T47D (cell line): Measurements from ENCODE around the gene CTSV.
A peak's percentile ranks its signal among the peaks of the same experiment; 100 is the strongest.
"Not testable (repeated sequence)": the region's sequence is repeated elsewhere in the genome, so short reads cannot be mapped to it uniquely, and the experiment has no call there.

Experiments used
- DNase-seq, 2 experiments: peaks; one replicate each; pipeline versions ENCODE4 v3.0.0 to v3.0.0-alpha.2; 2011 to 2012; ENCODE audit warnings: low read depth in 1 of 2, low spot score in 1 of 2
- JUND ChIP-seq: IDR thresholded peaks from 2 replicates; pipeline ENCODE4 v1.6.1; 2012; ENCODE audit warnings: low read depth
- in situ Hi-C: cut with HindIII; loops from 2 replicates; pipeline ENCODE4 v1.10.0; 2016; ENCODE audit warnings: low sequenced_read_pairs, low pct_unique_long_range_greater_than_20kb

CTSV gene

DNA sequence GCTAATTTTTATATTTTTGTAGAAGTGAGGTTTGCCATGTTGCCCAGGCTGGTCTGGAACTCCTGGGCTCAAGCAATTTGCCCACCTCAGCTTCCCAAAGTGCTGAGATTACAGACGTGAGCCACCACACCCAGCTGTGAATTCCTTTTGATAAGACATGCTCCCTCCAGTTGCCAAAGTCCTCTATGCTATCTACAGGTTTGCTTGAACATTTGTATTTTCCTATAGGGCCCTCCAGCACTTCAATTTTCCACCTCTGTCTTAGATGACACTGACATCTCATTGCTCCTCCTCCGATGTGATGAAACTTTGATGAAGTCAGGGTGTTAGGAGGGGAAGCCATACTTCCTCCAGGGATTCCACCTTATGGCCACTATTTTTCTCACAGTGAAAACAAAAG lies 25.2 kb upstream of the CTSV start:
- DNase-seq: no peak
- no peak for TF ChIP-seq JUND
- in situ Hi-C loops: no loop called here

DNA sequence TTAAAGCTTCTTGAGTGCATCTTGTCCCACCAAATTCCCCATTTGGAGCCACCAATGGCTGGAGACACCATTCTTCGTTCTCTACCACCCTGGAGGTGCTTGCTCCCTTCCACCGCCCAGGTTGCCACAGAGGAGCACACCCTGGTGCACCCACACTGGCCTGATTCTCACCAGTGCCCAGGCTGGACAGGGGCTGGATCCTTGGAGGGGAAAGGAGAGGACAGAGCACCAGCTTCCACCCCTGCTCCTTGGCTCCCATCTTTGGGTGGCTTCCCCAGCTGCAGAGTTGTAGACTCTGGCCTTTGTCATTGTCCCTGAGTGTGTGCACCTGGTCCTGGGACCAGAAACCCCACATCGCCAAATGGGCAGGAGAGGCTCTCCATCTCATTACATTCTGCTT lies 21.9 kb upstream of the CTSV start:
- no peak for TF ChIP-seq JUND
- no peak for DNase-seq
- in situ Hi-C loops: no loop called here

DNA sequence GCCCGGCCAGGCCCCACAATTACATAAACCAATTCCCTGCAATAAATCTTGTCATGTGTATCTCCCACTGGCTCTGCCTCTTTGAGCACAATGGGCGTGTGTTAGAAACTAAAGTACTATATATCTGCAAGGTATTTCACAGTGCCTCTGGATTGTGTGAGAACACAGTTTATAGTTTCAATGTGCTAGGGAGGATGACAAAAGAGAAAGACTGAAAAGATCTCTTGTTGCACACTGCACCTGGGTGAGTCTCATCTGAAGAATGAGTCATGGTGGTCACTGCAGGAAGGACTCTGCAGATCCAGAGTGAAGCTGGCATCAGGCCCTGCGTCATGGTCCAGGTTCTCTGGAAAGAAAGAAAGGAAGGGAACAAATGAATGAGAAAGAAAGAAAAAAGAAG lies 20.7 kb upstream of the CTSV start:
- no peak for DNase-seq
- no peak for TF ChIP-seq JUND
- in situ Hi-C loops: no loop called here

DNA sequence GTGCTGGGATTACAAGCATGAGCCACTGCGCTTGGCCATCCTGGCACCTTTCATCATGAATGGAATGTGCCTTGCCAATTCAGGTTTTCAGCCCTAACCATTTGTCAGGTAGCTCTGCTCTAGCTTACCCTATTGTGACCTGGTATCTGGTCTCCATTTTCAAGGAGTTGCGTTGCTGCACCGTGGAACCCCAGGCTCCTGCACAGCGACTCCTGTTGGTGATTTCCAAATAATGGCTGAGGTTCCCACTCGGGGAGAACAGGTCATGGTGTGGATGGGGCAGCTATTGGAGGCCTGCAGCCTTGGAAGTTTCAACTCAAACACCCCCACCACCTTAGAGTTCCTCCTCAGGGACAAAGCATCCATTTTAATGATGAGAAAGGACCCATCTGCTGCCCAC lies 18.7 kb upstream of the CTSV start:
- DNase-seq: no peak
- in situ Hi-C loops: no loop called here
- TF ChIP-seq JUND: no peak

DNA sequence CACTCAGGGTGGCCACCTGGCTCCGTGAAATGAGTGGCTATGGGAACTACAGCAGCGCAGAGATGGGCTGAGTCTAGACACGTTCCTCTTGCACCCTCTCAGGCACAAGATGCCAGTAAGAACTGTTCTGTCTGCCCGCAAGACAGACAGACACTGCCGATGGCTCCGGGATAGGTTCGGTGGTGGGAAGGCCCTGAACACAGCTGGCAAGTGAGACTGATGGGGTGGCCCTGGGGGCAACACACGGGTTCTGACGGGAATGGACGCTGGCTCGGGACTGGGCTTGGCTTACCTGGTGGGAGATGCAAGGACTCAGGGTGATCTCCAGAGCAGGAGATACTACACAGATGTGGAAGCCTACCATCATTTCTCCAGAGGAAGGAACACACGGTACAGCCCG lies 16.9 kb upstream of the CTSV start:
- in situ Hi-C loops, DNase-seq: not testable (repeated sequence)

DNA sequence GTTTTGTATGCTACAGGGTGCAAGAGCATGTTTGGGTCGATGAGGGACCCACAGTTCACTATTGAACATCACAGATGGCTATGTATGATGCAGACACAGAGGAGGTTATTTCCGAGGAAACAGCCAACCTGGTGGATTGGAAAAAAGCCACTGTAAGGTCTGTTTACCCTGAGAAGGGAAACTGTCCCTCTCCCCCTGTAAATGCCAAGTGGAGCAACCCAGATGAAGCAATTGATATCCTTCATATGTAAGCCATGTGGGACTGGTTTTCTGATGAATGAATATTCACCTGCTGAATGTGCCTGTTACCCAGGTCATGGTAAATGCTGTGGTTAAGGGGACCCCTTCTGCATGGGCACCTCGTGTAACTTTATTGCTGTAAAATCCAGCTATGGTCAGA lies 14.8 kb upstream of the CTSV start:
- in situ Hi-C loops: no loop called here
- DNase-seq: no peak
- no peak for TF ChIP-seq JUND

DNA sequence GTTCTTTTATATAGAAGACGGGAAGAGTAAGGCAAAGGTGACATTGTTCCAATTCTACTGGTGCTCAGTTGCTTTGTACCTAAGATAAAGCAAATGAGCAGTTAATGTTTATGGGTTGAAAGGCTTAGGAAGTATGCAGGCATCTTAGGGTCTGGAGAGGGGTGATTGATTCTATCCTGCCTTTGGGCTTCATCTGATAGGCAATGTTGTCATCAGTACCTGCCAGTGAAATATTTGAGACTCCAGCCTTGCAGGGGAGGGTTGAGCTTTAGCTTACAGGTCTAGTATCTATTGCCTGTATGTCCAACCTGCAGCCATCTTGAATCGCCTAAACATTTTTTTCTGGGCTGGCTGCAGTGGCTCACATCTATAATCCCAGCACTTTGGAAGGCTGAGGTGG lies 13.8 kb upstream of the CTSV start:
- in situ Hi-C loops: no loop called here
- no peak for TF ChIP-seq JUND
- no peak for DNase-seq

DNA sequence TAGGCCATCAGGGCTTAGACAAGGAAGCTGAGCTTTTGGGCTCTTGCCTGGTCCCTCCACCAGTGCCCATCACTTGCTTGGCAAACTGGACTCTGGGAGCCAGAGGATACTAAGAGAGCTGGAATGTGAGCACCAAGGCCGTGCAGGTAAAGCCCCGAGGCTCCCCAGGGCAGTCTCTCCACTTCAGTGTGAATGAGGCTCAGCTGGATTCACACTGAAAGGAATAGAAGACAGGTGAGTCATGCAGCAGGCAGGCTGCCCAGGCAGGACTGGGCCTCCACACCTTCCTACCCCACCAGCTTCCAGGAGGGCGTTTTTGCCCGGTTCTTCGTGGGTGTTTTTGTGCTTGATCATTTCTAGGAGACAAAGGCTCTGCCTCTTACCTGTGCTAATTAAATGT lies 7.3 kb upstream of the CTSV start:
- TF ChIP-seq JUND: no peak
- DNase-seq: peak; percentile 35 to 89
- in situ Hi-C loops: no loop called here

DNA sequence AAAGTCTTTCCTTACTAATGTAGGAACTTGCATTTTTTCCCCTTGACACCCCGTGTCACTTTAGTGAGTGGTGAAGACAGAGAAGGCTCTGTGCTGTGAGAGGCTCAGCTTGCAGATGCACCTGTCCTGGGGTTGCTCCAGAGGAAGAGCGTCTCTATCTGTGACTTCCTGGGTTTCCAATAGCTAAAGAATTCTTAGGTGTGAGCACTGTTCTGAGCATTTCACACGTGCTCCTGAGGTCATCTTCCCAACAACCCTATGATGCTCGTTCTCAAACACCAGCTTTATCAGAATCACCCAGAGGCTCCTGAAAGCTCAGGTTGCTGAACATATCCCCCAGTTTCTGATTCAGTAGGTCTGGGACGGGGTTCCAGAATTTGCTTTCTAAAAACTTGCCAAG lies 6.4 kb upstream of the CTSV start:
- DNase-seq: no peak
- no peak for TF ChIP-seq JUND
- in situ Hi-C loops: no loop called here

DNA sequence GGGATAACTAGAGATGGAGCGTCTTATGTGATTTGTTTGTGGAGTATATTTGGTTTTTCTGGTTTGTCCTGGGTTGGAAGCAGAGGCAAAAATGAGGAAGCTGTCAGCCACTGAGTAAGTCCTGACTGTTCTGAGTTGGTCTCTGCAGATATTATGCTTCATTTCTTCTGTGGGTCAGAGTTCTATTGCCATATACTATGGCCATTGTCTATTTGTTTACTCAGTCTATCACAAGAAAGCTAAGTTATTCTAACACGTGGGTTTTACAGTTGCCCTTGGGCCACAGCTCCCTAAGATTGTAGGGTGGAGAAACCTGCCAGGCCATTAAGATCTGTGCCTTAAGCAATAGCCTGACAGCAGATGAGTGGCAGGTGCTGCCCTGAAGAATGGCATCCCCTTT lies 3.0 kb upstream of the CTSV start:
- in situ Hi-C loops: no loop called here
- DNase-seq: peak in 1 of 2 experiments; percentile 28
- no peak for TF ChIP-seq JUND

DNA sequence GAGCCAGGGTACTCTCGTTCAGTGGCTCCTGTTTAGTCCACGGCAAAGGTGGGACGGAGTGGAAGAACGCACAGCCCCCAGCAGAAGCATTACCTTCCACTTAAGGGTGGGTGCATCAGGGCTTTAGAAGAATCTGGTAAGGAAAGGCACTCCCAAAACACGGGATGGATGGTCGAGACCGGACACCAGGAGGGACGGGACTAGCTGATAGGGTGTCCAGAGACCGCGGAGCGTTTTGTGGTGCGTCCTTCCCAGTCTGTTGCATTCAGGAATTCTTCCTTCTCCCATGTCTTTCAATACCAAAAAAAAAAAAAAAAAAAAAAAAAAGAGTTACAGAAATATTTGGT lies 545 bp upstream of the CTSV start:
- peak; percentile 31 to 68 for DNase-seq
- in situ Hi-C loops: no loop called here
- no peak for TF ChIP-seq JUND

DNA sequence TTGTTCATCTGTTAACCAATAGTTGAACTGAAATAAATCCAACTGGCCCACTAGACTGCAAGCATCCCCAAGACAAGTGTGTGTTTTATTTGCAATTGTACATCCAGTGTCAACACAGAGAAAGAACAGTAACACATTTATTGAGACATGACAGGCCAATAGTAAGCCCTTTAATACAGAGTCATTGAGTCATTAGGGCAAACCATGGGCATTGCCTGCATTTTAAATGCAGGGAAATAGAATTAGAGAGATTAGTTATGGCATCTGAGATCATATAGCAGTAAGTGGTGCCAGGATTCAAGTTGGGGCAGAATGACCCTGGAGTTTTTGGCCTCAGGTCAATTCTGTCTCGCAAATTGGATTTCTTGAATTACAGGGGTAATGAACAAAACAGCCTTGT lies 15.4 kb downstream of the CTSV start:
- in situ Hi-C loops: not testable (repeated sequence)

DNA sequence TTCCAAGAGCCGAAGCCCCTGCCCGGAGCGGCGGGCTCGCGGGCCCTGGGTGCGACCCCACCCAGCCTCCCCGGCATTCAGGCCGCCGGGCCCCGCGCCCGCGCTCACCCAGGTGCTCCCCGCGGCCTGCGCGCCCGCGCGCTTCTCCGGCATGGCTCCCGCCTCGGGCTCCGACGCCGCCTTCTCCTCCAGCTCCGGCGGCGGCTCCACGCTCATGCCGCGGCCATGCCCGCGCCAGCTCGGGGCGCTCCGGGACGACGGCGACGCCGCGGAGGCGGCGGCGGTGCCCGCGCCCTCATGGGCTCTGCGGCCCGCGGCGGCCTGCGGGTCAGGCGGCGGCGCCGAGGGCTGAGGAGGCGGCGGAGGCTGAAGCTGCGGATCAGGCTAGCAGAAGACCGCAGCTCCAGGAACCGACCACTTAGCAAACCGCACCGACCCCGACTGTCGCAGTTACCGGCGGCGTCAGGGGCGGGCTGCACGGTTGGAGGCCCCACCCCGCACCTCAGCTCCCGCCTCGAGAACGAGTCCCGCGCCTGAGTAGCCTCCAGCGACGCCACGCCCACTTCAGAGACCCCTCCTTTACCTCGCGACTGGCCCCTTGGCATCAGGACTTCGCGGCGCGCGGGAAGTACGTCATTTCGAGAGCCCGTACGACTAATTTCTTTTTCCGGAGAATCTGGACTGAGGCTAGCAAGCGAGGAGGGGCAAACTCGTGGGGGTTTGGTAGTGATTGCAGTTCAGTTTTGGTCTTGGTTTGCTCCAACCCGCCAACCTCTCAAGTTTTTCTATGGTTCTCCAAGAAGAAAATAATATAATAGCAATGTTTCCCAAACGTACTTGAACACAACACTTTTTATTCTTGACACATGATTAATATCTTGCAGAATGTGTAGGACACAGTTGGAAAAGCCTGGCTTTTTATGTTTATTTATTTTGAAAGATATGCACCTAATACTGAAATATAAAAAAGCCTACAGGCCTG lies 25.5 kb downstream of the CTSV start:
- in situ Hi-C loops: not testable (repeated sequence)
- peak; percentile 12 to 72 for DNase-seq

More for the DNA sequence above, 15.4 kb downstream of the CTSV start:
- DNase-seq: not testable (repeated sequence)

DNA sequence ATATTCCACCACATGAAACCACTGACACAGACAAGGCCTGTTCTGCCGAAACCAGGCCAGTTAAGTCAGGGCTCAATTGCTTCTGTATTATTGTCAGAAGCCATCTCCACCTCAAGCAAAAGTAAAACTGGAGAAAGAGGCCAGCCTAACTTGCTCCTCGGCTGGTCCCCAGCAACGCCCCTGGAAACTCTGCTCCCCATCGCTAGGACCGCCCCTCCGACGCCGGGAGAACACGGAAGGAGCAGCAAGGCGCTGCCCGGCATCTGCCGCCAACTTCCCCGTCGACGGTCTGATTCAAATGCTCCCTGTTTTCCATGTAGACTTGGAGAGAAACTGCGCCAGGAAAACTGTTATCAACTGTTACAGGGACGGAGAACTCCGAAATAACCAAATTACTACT lies 26.3 kb downstream of the CTSV start:
- DNase-seq, in situ Hi-C loops: not testable (repeated sequence)

DNA sequence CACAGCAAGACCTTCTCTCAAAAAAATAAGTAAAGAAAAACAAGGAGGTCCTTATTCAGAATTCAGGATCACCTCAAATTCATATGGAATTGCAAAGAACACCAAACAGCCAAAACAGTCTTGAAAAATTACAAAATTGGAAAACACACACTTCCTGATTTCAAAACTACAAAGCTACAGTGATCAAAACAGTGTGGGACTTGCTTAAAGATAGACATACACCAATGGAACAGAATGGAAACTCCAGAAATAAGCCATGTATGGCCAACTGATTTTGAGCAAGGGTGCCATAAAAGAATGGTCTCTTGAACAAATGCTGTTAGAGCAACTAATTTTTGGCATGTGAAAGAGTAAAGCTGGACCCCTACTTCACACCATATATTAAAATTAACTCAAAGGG lies 36.7 kb downstream of the CTSV start:
- in situ Hi-C loops, DNase-seq: not testable (repeated sequence)

DNA sequence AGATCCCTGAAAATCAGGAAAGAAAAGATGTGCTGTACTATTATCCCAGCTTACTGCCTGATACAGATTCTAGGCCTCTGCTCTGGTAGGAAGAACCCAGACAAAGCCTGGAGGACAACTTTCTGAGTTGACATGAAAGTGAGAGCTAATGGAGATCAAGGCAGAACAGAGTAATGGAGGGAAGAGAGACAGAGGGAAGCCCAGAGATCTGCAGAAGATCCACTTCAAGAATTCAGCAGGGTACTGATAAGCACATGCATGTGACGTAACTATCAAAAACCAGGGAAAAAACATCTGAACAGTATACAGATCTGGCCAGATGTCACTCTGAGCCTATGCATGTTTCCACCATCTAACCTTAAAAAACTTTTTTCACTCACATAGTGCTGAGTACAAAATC lies 37.6 kb downstream of the CTSV start:
- DNase-seq, in situ Hi-C loops: not testable (repeated sequence)

DNA sequence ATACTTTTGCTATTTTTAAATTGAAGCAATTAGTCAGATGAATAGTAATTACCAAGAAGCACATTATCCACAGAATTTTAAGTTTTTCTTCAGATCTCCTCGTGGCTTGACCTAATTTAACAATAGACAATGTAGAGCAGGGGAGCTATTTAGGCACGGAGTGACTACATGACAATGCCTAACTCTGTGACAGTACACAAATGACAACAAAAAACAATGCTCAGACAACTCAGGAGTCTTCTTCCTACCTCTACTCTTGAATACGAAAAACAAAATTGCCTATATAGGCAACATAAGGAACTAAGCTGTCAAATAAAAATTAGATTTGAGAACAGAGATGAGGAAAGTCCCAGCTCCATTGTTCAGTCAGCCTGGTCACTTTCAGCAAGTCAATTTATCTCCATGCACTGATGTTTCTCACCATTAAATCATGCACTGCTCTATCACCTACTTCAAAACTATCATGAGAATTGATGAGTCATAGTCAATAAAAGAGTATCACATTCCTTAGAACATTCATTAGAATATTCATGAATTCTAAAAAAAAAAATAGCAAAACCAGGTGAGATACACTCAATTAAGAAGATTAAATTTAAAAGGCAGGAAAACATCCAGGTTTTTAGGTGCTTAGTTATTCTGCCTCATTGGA lies 38.7 kb downstream of the CTSV start:
- DNase-seq, in situ Hi-C loops: not testable (repeated sequence)

DNA sequence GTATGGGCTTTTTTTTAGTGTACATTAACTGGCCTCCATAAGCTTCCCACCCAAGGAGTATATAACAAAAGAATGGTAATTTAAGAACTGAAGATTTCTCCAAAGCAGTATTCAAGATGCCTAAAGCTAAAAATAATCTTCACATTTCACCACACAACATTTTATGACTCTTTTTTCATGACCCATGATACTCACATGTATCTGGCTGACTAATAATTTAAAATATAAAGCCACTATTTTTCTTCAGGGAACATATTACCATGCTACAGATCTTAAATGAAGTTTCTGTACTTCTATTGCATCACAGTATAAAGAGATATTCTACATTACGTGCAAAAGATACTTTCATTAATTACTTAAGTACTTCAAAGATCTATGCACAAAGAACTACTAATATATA lies 39.2 kb downstream of the CTSV start:
- DNase-seq, in situ Hi-C loops: not testable (repeated sequence)
